Measurements from ENCODE around the gene ADAM11.

ADAM11 gene

DNA sequence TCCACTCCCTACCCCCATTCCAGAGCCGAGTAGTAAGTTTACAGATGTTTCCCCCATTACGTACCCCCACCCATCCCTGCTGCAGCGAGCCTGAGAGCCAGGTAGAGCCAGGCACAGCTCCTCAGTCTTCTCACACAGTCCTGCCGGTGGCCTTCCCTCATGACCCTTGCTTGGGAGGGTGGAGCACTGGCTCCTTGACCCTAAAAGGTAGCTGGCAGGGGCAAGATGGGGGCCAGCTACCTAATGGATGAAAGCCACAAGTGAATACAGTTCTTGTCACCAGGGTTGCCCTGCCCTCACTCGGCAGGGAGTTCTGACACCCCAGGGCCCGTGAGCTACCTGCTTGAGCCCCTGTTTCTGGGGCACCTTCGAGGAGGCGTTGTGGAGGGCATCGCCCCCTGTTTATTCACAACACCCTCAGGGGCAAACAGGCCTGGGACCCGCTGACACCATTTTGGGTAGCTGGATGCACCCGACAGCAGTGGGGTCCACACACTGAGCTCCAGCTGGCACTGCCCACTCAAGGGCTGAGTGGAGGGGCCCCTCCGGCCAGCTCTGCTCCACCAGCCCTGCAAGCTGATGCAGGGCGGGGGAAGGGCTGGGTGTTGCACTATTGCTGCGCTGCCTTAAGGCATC is 22.2 kb downstream of the ADAM11 start:
- Histone ChIP-seq H4K20me1 (ENCODE audit: low read depth, low read length) (no peaks in the 10 kb centered on the region), H3K9ac (ENCODE audit: low read length) (no peak overlapping the region), H3K79me2 (ENCODE audit: insufficient read depth, low read length) (no peaks in the 10 kb centered on the region), H3K4me3 (ENCODE audit: insufficient read depth, low read length, poor library complexity, severe bottlenecking) (no peak overlapping the region), H3K27me3 (ENCODE audit: low read length) (no peaks in the 10 kb centered on the region), H3K27ac (ENCODE audit: low read depth, low read length) (no peak overlapping the region), H3F3A (ENCODE audit: insufficient read depth) (no peaks in the 10 kb centered on the region), H3K36me3 (ENCODE audit: low read length) (no peaks in the 10 kb centered on the region), H2AFZ (ENCODE audit: low read depth, low read length, severe bottlenecking) (no peak overlapping the region), H3K4me2 (ENCODE audit: low read depth, low read length, poor library complexity, severe bottlenecking) (no peak overlapping the region), H3K9me3 (ENCODE audit: insufficient read depth, low read length) (no peaks in the 10 kb centered on the region), H3K9me2 (replicated peaks; ENCODE audit: insufficient read depth, low read length) (no peaks in the 10 kb centered on the region)
- no peak for TF ChIP-seq EZH2phosphoT487 (conservative IDR thresholded peaks at IDR 0.05; ENCODE audit: low read length)
- TF ChIP-seq, protein P1, sequence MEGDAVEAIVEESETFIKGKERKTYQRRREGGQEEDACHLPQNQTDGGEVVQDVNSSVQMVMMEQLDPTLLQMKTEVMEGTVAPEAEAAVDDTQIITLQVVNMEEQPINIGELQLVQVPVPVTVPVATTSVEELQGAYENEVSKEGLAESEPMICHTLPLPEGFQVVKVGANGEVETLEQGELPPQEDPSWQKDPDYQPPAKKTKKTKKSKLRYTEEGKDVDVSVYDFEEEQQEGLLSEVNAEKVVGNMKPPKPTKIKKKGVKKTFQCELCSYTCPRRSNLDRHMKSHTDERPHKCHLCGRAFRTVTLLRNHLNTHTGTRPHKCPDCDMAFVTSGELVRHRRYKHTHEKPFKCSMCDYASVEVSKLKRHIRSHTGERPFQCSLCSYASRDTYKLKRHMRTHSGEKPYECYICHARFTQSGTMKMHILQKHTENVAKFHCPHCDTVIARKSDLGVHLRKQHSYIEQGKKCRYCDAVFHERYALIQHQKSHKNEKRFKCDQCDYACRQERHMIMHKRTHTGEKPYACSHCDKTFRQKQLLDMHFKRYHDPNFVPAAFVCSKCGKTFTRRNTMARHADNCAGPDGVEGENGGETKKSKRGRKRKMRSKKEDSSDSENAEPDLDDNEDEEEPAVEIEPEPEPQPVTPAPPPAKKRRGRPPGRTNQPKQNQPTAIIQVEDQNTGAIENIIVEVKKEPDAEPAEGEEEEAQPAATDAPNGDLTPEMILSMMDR (IDR thresholded peaks at IDR 0.05; ENCODE audit: insufficient read depth, low read length, poor library complexity, severe bottlenecking): no peak

DNA sequence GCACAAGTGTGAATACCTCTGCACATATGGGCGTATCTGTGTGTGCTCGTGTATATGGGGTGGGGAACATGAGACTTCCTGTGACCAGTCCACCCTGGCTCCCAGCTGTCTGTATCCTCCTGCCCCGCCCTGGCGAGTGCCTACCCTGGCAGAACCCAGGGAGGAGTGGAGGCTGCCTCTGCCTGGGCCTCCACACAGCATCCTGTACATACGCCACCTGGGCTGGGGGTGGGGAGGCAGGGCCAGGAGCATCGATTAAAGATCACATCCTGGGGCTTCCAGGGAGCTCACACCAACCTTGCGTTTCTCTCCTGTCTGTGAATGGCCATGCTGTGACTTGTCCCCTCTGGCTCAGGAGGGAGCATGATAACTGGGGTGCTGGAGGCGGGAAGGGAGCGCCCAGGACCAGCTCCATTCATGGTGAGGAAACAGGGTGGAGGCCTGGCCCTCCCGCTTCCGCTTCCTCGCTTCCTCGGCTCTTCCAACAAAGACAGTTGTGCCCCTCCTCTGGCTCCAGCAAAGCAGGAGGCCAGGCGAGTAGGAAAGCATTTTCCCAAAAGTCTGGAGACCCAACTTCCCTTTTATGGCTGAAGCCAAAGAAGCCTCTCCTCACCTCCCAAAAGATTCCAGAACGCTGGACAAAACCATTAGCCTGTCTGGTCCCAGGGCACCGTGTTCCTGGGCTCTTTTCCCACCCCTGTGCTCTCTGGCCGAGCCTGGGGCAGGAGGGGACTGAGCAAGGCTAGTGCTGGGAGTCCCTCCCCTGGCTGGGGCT is 22.9 kb downstream of the ADAM11 start:
- Histone ChIP-seq H3K4me2 (ENCODE audit: low read depth, low read length, poor library complexity, severe bottlenecking) (no peak overlapping the region), H3K27me3 (ENCODE audit: low read length) (no peaks in the 10 kb centered on the region), H3K79me2 (ENCODE audit: insufficient read depth, low read length) (no peaks in the 10 kb centered on the region), H3K9me2 (replicated peaks; ENCODE audit: insufficient read depth, low read length) (no peaks in the 10 kb centered on the region), H2AFZ (ENCODE audit: low read depth, low read length, severe bottlenecking) (no peak overlapping the region), H3F3A (ENCODE audit: insufficient read depth) (no peaks in the 10 kb centered on the region), H3K27ac (ENCODE audit: low read depth, low read length) (no peak overlapping the region), H4K20me1 (ENCODE audit: low read depth, low read length) (no peaks in the 10 kb centered on the region), H3K9me3 (ENCODE audit: insufficient read depth, low read length) (no peaks in the 10 kb centered on the region), H3K4me3 (ENCODE audit: insufficient read depth, low read length, poor library complexity, severe bottlenecking) (no peak overlapping the region), H3K9ac (ENCODE audit: low read length) (no peak overlapping the region), H3K36me3 (ENCODE audit: low read length) (no peaks in the 10 kb centered on the region)
- TF ChIP-seq, protein P1 (IDR thresholded peaks at IDR 0.05; ENCODE audit: insufficient read depth, low read length, poor library complexity, severe bottlenecking): no peak
- no peak for TF ChIP-seq EZH2phosphoT487 (conservative IDR thresholded peaks at IDR 0.05; ENCODE audit: low read length)

DNA sequence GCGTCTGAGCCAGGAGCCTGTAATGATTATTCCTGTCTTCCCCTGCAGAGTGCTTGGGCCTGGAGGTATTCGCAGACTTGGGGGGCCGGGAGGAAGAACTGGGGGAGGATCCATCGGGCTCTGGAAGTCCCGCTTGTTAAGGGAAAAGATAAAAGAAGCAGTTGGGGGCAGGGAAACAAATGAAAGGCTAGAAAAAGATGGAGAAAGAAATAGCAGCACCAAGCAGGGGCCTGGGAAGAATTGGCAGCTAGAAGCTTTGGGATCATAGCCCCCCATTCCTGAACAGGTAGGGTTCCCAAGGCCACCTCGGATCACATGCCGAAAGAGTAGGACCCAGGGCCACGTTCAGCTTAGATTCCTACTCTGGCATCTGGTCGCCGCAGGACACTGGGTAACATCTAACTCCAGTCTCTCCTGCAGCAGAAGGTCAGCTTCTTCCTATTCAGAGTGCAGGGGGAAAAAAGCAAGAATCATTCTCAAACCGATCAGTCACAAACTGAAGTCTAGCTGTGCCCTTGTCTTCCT is 23.6 kb downstream of the ADAM11 start:
- H3K9me2 ChIP-seq (replicated peaks; ENCODE audit: insufficient read depth, low read length): no peaks in the 10 kb centered on the region
- TF ChIP-seq, protein P1 (IDR thresholded peaks at IDR 0.05; ENCODE audit: insufficient read depth, low read length, poor library complexity, severe bottlenecking): no peak
- no peak for TF ChIP-seq EZH2phosphoT487 (conservative IDR thresholded peaks at IDR 0.05; ENCODE audit: low read length)
- H3K79me2 ChIP-seq (ENCODE audit: insufficient read depth, low read length): no peaks in the 10 kb centered on the region
- no peaks in the 10 kb centered on the region for H3K27me3 ChIP-seq (ENCODE audit: low read length)
- H3K4me2 ChIP-seq (ENCODE audit: low read depth, low read length, poor library complexity, severe bottlenecking): no peak overlapping the region
- no peaks in the 10 kb centered on the region for H3K36me3 ChIP-seq (ENCODE audit: low read length)
- no peaks in the 10 kb centered on the region for H4K20me1 ChIP-seq (ENCODE audit: low read depth, low read length)
- H3K27ac ChIP-seq (ENCODE audit: low read depth, low read length): no peak overlapping the region
- no peaks in the 10 kb centered on the region for H3F3A ChIP-seq (ENCODE audit: insufficient read depth)
- no peak overlapping the region for H3K9ac ChIP-seq (ENCODE audit: low read length)
- H3K9me3 ChIP-seq (ENCODE audit: insufficient read depth, low read length): no peaks in the 10 kb centered on the region
- no peak overlapping the region for H3K4me3 ChIP-seq (ENCODE audit: insufficient read depth, low read length, poor library complexity, severe bottlenecking)
- H2AFZ ChIP-seq (ENCODE audit: low read depth, low read length, severe bottlenecking): no peak overlapping the region
